Activated CD4-positive, alpha-beta T cell treated with anti-CD3 and anti-CD28 coated beads, Interleukin-2, amount 10 ng/mL, durations not matched to agents 7 days and 5 days (primary cell): ENCODE results near the gene RASSF5. TPM values are rescaled to one million over a fixed set of nuclear protein-coding genes. Genes with fewer than 3 reads are reported as not detected.
A peak's percentile ranks its signal among the peaks of the same experiment; 100 is the strongest.

ENCODE experiments used
- CTCF ChIA-PET: fragments of 350-600 bp; sonication (Branson Sonifier 250); formaldehyde crosslinking; loops from one replicate; lab custom pipeline; 2021; ENCODE audit warnings: antibody characterized with exemption; lab: Charles Lee
- POLR2A ChIA-PET: fragments of 350-600 bp; sonication (Branson Sonifier 250); formaldehyde crosslinking; loops from one replicate; lab custom pipeline; 2021; ENCODE audit warnings: antibody characterized with exemption; lab: Charles Lee
- DNase-seq: peaks from one replicate; pipeline ENCODE4 v3.0.0-alpha.2; 2020
- H3K27ac Mint-ChIP-seq: one replicate; pipeline ENCODE4 v1.8.0; 2021; ENCODE audit warnings: mild to moderate bottlenecking, moderate library complexity, mixed read lengths
- H3K27me3 Mint-ChIP-seq: one replicate; pipeline ENCODE4 v1.8.0; 2021; ENCODE audit warnings: mixed read lengths
- H3K36me3 Mint-ChIP-seq: one replicate; pipeline ENCODE4 v1.8.0; 2021; ENCODE audit warnings: low read depth, mixed read lengths
- H3K4me1 Mint-ChIP-seq: one replicate; pipeline ENCODE4 v1.8.0; 2021; ENCODE audit warnings: mixed read lengths
- H3K4me3 Mint-ChIP-seq: one replicate; pipeline ENCODE4 v1.8.0; 2021; ENCODE audit warnings: mild to moderate bottlenecking, moderate library complexity, mixed read lengths
- H3K9me3 Mint-ChIP-seq: one replicate; pipeline ENCODE4 v1.8.0; 2021; ENCODE audit warnings: mixed read lengths
- total RNA-seq, 2 experiments: library from RNA; stranded (reverse); gene quantifications; one replicate each; pipeline ENCODE4 v1.2.3, GENCODE V29; 2021

RASSF5 gene
- total RNA-seq, 2 experiments from 2014 or later: 185 to 201 TPM

- Mint-ChIP-seq H3K9me3 (no peaks in the 10 kb centered on the region), H3K27me3 (peaks cover 9% of the 10 kb centered on the region), H3K36me3 (peaks cover 10% of the 10 kb centered on the region), H3K27ac (no peak overlapping the region), H3K4me3 (no peak overlapping the region), H3K4me1 (peaks cover 41% of the 10 kb centered on the region)
- POLR2A ChIA-PET: no interaction called here
- CTCF ChIA-PET: interaction anchor here (2.4 to 3.8 kb wide), 2 partner anchors 13 to 23 kb away, joined by 6 to 11 read pairs; no protein-coding TSS in a partner anchor
- no peak for DNase-seq
Measured at GRCh38 chr1:206502812-206503211, 4.5 kb upstream of the RASSF5 start.

DNA sequence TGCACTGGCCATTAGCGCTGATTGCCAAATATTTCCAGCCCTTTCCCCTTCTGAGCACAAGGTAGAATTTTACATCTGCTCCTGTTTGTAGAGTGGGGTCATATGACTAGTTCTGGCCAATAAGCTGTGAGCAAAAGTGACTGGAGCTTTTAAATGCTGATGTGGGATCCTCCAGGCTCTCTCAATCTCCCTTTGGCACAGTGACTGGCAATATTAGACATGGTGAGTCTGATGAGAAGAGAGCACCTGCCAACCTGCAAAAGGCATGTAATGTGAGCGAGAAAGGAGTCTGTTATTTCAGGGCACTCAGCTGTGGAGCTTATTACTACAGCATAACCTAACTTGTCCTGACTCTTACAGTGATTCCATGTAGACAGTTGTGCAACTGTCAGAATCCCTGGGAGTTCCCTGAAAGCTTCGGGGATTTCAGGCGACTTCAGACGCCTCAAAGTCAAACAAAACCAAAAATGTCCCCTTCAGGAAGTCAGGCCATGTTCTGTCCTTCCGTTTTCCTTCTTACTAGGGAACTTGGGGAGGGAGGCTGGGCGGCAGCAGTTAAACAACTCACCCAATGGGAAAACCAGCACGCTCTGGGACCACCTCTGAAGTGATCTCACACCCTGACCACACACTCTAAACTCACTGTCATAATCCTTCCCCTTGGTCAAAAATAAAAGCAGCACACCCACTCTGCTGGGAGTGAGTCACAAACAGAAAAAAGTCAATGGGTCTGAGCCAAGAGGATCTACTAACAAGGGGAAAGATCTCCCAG lies 3.6 kb upstream of the RASSF5 start:
- Mint-ChIP-seq H3K4me1 (peaks cover 48% of the 10 kb centered on the region), H3K4me3 (no peak overlapping the region), H3K36me3 (peaks cover 9% of the 10 kb centered on the region), H3K27ac (no peak overlapping the region), H3K9me3 (no peaks in the 10 kb centered on the region), H3K27me3 (peaks cover 19% of the 10 kb centered on the region)
- POLR2A ChIA-PET: no interaction called here
- CTCF ChIA-PET: interaction anchor here (0.6 to 3.8 kb wide), 5 partner anchors 14 to 46 kb away, joined by 3 to 11 read pairs (median 4); no protein-coding TSS in a partner anchor
- DNase-seq: peak; percentile 17

DNA sequence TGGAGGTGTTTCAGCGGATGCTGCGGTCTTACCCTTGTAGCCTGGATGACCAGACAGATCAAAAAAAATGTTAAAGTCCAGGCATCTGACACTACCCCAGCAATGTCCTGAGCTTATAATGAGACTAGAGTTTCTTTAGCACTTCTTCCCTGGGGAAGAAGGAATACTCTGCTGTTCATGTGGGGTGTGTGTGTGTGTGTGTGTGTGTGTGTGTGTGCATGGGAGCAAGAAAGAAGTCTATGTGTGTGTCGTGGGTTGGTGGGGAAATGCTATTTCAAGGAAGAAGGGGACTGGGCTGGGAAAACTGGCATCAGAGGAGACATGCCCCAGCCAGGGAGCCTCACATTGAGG lies 3.0 kb upstream of the RASSF5 start:
- Mint-ChIP-seq H3K27ac (no peak overlapping the region), H3K4me1 (peaks cover 48% of the 10 kb centered on the region), H3K27me3 (peaks cover 24% of the 10 kb centered on the region), H3K4me3 (no peak overlapping the region), H3K36me3 (peaks cover 6% of the 10 kb centered on the region), H3K9me3 (no peaks in the 10 kb centered on the region)
- ChIA-PET CTCF (interaction anchor here (0.6 to 3.8 kb wide), 2 partner anchors 14 to 46 kb away, joined by 4 to 11 read pairs; no protein-coding TSS in a partner anchor), POLR2A (no interaction called here)
- DNase-seq: no peak

DNA sequence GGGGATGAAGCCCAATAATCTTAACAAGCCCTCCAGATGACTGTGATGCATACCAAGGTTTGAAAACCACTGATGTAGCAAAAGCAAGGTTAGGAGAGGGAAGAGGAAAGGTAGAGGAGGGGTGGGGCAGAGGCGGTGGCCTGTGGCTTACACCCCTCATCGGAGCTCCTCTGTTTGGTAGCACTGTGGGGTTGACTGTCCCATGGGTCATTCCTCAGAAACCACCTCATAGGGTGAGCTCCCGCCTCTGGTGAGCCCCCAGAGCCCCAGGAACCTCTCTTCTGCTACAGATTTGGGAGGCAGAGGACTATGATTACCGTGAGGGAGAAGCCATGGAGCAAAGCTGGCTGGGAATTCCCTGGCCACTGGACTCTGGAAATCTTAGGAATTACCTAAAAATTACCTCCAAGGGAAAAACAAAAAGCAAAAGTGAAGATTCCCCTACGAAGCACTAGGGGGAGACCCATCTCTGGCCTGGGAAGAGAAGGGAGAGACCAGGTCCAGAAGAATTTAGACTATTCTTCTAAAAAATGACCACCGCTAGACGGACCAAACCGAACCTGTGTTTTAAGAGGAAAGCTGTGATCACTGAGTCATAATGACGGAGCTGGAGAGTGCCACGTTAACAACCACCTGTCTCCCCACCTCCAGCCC lies 1.5 kb upstream of the RASSF5 start:
- H3K27me3 Mint-ChIP-seq: peaks cover 39% of the 10 kb centered on the region
- peaks cover 48% of the 10 kb centered on the region for H3K4me1 Mint-ChIP-seq
- peak overlapping the region; percentile 37 for H3K4me3 Mint-ChIP-seq
- H3K9me3 Mint-ChIP-seq: no peaks in the 10 kb centered on the region
- POLR2A ChIA-PET: interaction anchor here (0.8 kb wide), 1 partner anchor 47 kb away, joined by 3 read pairs; no protein-coding TSS in a partner anchor
- DNase-seq: no peak
- CTCF ChIA-PET: interaction anchor here (0.6 to 1.8 kb wide), 8 partner anchors 8 to 77 kb away, joined by 3 to 4 read pairs (median 3); no protein-coding TSS in a partner anchor
- peaks cover 6% of the 10 kb centered on the region for H3K36me3 Mint-ChIP-seq
- H3K27ac Mint-ChIP-seq: no peak overlapping the region

DNA sequence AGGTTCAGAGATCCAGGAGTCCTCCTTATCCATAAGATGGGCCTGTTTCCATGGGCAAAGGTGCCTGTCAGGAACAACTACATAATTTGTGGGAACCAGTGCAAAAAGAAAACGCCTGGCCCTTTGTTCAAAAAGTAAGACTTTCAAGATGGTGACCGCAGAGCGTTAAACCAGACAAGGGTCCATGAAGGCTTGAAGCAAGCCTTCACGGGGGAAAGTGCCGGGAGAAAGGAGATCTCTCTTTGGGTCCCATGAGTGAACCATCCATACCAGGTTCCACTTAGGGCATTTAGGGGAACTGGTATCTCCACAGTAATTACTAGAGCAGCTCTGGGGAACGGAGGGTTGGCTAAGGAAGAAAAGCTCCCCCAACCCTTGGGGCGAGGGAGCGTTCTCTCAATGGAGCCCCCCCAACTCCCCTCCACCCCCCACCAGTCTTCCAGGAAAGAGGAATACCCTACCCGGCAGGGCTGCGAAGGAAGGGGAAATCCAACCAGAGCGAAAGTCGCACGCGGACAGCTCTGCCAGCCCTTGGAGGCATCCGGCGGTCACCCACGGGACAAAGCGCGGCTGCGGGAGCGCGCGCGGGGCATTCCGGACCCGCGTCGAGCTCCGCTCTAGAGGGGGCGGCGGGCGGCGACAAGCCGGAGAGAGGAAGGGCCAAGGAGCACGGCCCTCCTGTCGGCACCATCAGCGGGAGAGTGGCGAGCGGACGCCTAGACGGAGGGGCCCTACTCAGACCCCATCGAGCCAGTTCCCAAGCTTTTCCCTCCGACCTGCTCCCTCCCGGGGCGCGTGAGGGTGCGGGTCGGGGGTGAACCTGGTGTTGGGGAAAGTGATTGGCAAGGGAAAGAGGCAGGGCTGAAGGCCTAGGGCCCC lies 687 bp upstream of the RASSF5 start:
- Mint-ChIP-seq H3K4me1 (peaks cover 48% of the 10 kb centered on the region), H3K27ac (no peak overlapping the region), H3K9me3 (no peaks in the 10 kb centered on the region), H3K27me3 (peaks cover 43% of the 10 kb centered on the region), H3K36me3 (peaks cover 5% of the 10 kb centered on the region), H3K4me3 (peak overlapping the region; percentile 70)
- CTCF ChIA-PET: interaction anchor here (0.9 to 1.8 kb wide), 10 partner anchors 9 to 77 kb away, joined by 3 to 4 read pairs (median 3); partner anchors contain the start of gene IKBKE
- POLR2A ChIA-PET: interaction anchor here (0.5 to 0.8 kb wide), 2 partner anchors 46 to 87 kb away, joined by 3 to 6 read pairs; no protein-coding TSS in a partner anchor
- DNase-seq: peak; percentile 16

DNA sequence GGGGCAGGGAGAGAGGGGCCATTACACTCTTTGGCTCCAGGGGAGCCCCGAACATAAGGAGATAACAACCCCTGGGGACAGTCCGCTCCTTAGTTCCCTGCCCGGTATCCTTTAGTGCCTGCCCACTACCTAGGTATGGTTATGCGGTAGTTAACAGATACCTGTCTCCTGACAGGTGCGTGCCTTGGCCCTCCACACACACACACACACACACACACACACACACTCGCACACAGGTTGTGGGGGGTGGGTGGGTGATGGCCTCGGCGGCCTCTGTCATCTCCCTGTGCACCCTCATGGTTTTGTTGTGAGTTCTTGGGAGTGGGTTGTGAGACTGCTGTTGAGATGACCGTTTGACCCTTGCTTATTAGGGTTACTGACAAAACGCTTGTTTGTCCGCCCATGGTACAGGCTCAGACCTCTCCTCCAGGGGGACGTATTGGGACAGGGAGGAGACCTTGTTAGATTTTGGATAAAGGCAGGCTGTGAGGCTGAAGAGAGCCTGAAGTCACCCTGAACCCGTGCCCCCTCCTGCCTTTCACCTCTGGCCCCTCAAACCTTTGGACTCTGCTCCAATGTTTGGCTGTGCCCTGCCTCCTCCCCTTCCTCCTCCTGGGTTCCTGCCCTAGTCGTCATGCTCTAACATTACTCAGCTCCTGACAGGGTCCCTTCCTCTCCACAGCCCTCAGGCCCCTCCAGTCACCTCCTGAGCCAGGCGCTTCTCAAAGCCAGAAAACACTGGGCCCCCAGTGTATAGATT lies 979 bp downstream of the RASSF5 start:
- Mint-ChIP-seq H3K9me3 (no peaks in the 10 kb centered on the region), H3K4me3 (peak overlapping the region; percentile 58), H3K27me3 (peaks cover 43% of the 10 kb centered on the region), H3K4me1 (peaks cover 48% of the 10 kb centered on the region), H3K36me3 (no peaks in the 10 kb centered on the region), H3K27ac (no peak overlapping the region)
- POLR2A ChIA-PET: interaction anchor here (0.6 kb wide), 1 partner anchor 37 kb away, joined by 8 read pairs; no protein-coding TSS in a partner anchor
- no peak for DNase-seq
- CTCF ChIA-PET: no interaction called here

- Mint-ChIP-seq H3K9me3 (no peaks in the 10 kb centered on the region), H3K36me3 (no peaks in the 10 kb centered on the region), H3K4me3 (peak overlapping the region; percentile 58), H3K4me1 (peaks cover 41% of the 10 kb centered on the region), H3K27ac (no peak overlapping the region), H3K27me3 (peaks cover 43% of the 10 kb centered on the region)
- ChIA-PET POLR2A (no interaction called here), CTCF (no interaction called here)
- no peak for DNase-seq
Measured at GRCh38 chr1:206508956-206509355, 1.6 kb downstream of the RASSF5 start.

GRCh38 chr1:206509612-206510257 lies 2.4 kb downstream of the RASSF5 start:
- Mint-ChIP-seq H3K9me3 (no peaks in the 10 kb centered on the region), H3K36me3 (no peaks in the 10 kb centered on the region), H3K4me1 (peaks cover 34% of the 10 kb centered on the region), H3K27ac (no peak overlapping the region), H3K27me3 (peaks cover 45% of the 10 kb centered on the region), H3K4me3 (no peak overlapping the region)
- POLR2A ChIA-PET: no interaction called here
- no peak for DNase-seq
- CTCF ChIA-PET: interaction anchor here (0.9 to 1.2 kb wide), 2 partner anchors 12 to 154 kb away, joined by 3 read pairs; no protein-coding TSS in a partner anchor

GRCh38 chr1:206510371-206510770 lies 3.0 kb downstream of the RASSF5 start:
- Mint-ChIP-seq H3K4me1 (peaks cover 27% of the 10 kb centered on the region), H3K27ac (no peak overlapping the region), H3K4me3 (no peak overlapping the region), H3K27me3 (peaks cover 48% of the 10 kb centered on the region), H3K9me3 (no peaks in the 10 kb centered on the region), H3K36me3 (no peaks in the 10 kb centered on the region)
- DNase-seq: no peak
- ChIA-PET POLR2A (no interaction called here), CTCF (interaction anchor here (0.9 to 1.2 kb wide), 2 partner anchors 11 to 154 kb away, joined by 3 read pairs; no protein-coding TSS in a partner anchor)

- CTCF ChIA-PET: interaction anchor here (0.9 to 1.3 kb wide), 2 partner anchors 16 to 41 kb away, joined by 3 read pairs; no protein-coding TSS in a partner anchor
- H3K4me3 Mint-ChIP-seq: no peak overlapping the region
Measured at GRCh38 chr1:206511362-206512057, 4.2 kb downstream of the RASSF5 start.

More at GRCh38 chr1:206511362-206512057, 4.2 kb downstream of the RASSF5 start:
- peaks cover 46% of the 10 kb centered on the region for H3K27me3 Mint-ChIP-seq
- no peaks in the 10 kb centered on the region for H3K36me3 Mint-ChIP-seq
- H3K4me1 Mint-ChIP-seq: peaks cover 23% of the 10 kb centered on the region
- no peak for DNase-seq
- H3K9me3 Mint-ChIP-seq: no peaks in the 10 kb centered on the region
- no peak overlapping the region for H3K27ac Mint-ChIP-seq
- POLR2A ChIA-PET: no interaction called here
